Measurements from ENCODE around the gene FXYD2. TPM values are rescaled to one million over a fixed set of nuclear protein-coding genes. Genes with fewer than 3 reads are reported as not detected.
A peak's percentile ranks its signal among the peaks of the same experiment; 100 is the strongest.

The FXYD2 gene
- total RNA-seq, 2 donors from 2014 or later, result 3.0 TPM

DNA sequence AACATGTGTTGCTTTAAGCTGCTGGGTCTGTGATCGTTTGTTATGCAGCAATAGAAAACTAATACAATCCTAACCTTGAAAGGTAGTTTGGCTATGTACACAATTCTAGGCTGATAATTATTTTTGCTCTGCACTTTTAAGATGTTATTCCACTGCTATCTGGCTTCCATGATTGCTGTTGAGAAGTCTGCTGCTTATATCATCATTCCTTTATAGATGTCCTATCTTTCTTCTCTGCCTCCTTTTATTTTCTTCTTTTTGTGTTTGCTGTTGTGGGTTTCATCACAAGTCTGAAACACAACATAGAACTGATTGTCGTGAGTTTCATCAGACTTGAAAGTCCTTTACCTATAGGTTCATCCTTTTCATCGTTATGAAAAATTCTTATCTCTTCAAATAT lies 27.8 kb upstream of the FXYD2 start:
- Mint-ChIP-seq H3K36me3 (ENCODE audit: low read depth) (peaks cover 5% of the 10 kb centered on the region), H3K9me3 (peaks cover 3% of the 10 kb centered on the region), H3K27ac (no peak overlapping the region), H3K4me1 (peaks cover 10% of the 10 kb centered on the region), H3K4me3 (no peak overlapping the region), H3K27me3 (ENCODE audit: insufficient read depth) (no peaks in the 10 kb centered on the region)
- DNase-seq, result no peak
- no peak overlapping the region for H3K9ac ChIP-seq (ENCODE audit: extremely low read depth, low read length, poor library complexity, severe bottlenecking)
- H3K36me3 ChIP-seq (ENCODE audit: control insufficient read depth, insufficient read depth, low read length), result peaks cover 9% of the 10 kb centered on the region
- H3K4me3 ChIP-seq (ENCODE audit: low read length), result no peak overlapping the region
- no peaks in the 10 kb centered on the region for H3K9me3 ChIP-seq (ENCODE audit: control insufficient read depth, low read length)
- 64 to 94% methylated on average over 2 to 3 of the region's 3 CpGs for WGBS, 2 experiments (ENCODE audit: insufficient coverage in 1 of 2, insufficient read length in 1 of 2)
- H3K27me3 ChIP-seq (ENCODE audit: control insufficient read depth, insufficient read depth, low read length, poor library complexity, severe bottlenecking), result no peaks in the 10 kb centered on the region
- H3K27ac ChIP-seq (ENCODE audit: low read depth, low read length), result no peak overlapping the region
- TF ChIP-seq, protein P1, sequence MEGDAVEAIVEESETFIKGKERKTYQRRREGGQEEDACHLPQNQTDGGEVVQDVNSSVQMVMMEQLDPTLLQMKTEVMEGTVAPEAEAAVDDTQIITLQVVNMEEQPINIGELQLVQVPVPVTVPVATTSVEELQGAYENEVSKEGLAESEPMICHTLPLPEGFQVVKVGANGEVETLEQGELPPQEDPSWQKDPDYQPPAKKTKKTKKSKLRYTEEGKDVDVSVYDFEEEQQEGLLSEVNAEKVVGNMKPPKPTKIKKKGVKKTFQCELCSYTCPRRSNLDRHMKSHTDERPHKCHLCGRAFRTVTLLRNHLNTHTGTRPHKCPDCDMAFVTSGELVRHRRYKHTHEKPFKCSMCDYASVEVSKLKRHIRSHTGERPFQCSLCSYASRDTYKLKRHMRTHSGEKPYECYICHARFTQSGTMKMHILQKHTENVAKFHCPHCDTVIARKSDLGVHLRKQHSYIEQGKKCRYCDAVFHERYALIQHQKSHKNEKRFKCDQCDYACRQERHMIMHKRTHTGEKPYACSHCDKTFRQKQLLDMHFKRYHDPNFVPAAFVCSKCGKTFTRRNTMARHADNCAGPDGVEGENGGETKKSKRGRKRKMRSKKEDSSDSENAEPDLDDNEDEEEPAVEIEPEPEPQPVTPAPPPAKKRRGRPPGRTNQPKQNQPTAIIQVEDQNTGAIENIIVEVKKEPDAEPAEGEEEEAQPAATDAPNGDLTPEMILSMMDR (conservative IDR thresholded peaks at IDR 0.05), result no peak
- H3K4me1 ChIP-seq (ENCODE audit: control insufficient read depth, insufficient read depth, low read length), result peaks cover 2% of the 10 kb centered on the region

GRCh38 chr11:117851852-117852251 lies 27.3 kb upstream of the FXYD2 start:
- H3K27ac Mint-ChIP-seq, result no peak overlapping the region
- no peak overlapping the region for H3K27ac ChIP-seq (ENCODE audit: low read depth, low read length)
- H3K4me1 ChIP-seq (ENCODE audit: control insufficient read depth, insufficient read depth, low read length), result peaks cover 2% of the 10 kb centered on the region
- no peaks in the 10 kb centered on the region for H3K27me3 Mint-ChIP-seq (ENCODE audit: insufficient read depth)
- peaks cover 3% of the 10 kb centered on the region for H3K9me3 Mint-ChIP-seq
- no peaks in the 10 kb centered on the region for H3K9me3 ChIP-seq (ENCODE audit: control insufficient read depth, low read length)
- no peaks in the 10 kb centered on the region for H3K27me3 ChIP-seq (ENCODE audit: control insufficient read depth, insufficient read depth, low read length, poor library complexity, severe bottlenecking)
- H3K36me3 ChIP-seq (ENCODE audit: control insufficient read depth, insufficient read depth, low read length), result peaks cover 9% of the 10 kb centered on the region
- TF ChIP-seq, protein P1 (conservative IDR thresholded peaks at IDR 0.05), result no peak
- H3K4me1 Mint-ChIP-seq, result peaks cover 10% of the 10 kb centered on the region
- no peak overlapping the region for H3K4me3 Mint-ChIP-seq
- WGBS, 2 experiments (ENCODE audit: insufficient coverage in 1 of 2, insufficient read length in 1 of 2), result 88 to 92% methylated on average over 2 to 3 of the region's 3 CpGs
- no peak overlapping the region for H3K9ac ChIP-seq (ENCODE audit: extremely low read depth, low read length, poor library complexity, severe bottlenecking)
- no peak for DNase-seq
- H3K4me3 ChIP-seq (ENCODE audit: low read length), result no peak overlapping the region
- peaks cover 7% of the 10 kb centered on the region for H3K36me3 Mint-ChIP-seq (ENCODE audit: low read depth)

GRCh38 chr11:117851106-117851505 lies 26.6 kb upstream of the FXYD2 start:
- H3K27me3 Mint-ChIP-seq (ENCODE audit: insufficient read depth), result no peaks in the 10 kb centered on the region
- peak; percentile 68 for DNase-seq
- TF ChIP-seq, protein P1 (conservative IDR thresholded peaks at IDR 0.05), result no peak
- peaks cover 3% of the 10 kb centered on the region for H3K9me3 Mint-ChIP-seq
- H3K36me3 Mint-ChIP-seq (ENCODE audit: low read depth), result peaks cover 10% of the 10 kb centered on the region
- Histone ChIP-seq H3K27me3 (ENCODE audit: control insufficient read depth, insufficient read depth, low read length, poor library complexity, severe bottlenecking) (no peaks in the 10 kb centered on the region), H3K36me3 (ENCODE audit: control insufficient read depth, insufficient read depth, low read length) (peaks cover 9% of the 10 kb centered on the region), H3K4me3 (ENCODE audit: low read length) (no peak overlapping the region), H3K27ac (ENCODE audit: low read depth, low read length) (no peak overlapping the region), H3K9ac (ENCODE audit: extremely low read depth, low read length, poor library complexity, severe bottlenecking) (no peak overlapping the region), H3K4me1 (ENCODE audit: control insufficient read depth, insufficient read depth, low read length) (peaks cover 2% of the 10 kb centered on the region), H3K9me3 (ENCODE audit: control insufficient read depth, low read length) (no peaks in the 10 kb centered on the region)
- H3K27ac Mint-ChIP-seq, result no peak overlapping the region
- H3K4me3 Mint-ChIP-seq, result no peak overlapping the region
- 72 to 80% methylated on average over 2 to 3 of the region's 3 CpGs for WGBS, 2 experiments (ENCODE audit: insufficient coverage in 1 of 2, insufficient read length in 1 of 2)
- peaks cover 10% of the 10 kb centered on the region for H3K4me1 Mint-ChIP-seq
